Activated CD8-positive, alpha-beta T cell treated with anti-CD3 and anti-CD28 coated beads for 36 hours (primary cell): ENCODE results near the gene PRRC1. TPM values are rescaled to one million over a fixed set of nuclear protein-coding genes. Genes with fewer than 3 reads are reported as not detected.

Source experiments
- ATAC-seq: fragments of 200-7000 bp; cut with Tn5 transposase; one replicate; pipeline ENCODE4 v1.10.0; 2021; ENCODE audit warnings: mild to moderate bottlenecking, moderate library complexity
- CTCF ChIA-PET: fragments of 350-600 bp; sonication (Branson Sonifier 250); formaldehyde crosslinking; loops from one replicate; lab custom pipeline; 2021; ENCODE audit warnings: antibody characterized with exemption; lab: Charles Lee
- POLR2A ChIA-PET: fragments of 350-600 bp; sonication (Branson Sonifier 250); formaldehyde crosslinking; loops from one replicate; lab custom pipeline; 2021; ENCODE audit warnings: antibody characterized with exemption; lab: Charles Lee
- DNase-seq: peaks from one replicate; pipeline ENCODE4 v3.0.0-alpha.2; 2020
- H3K27ac Mint-ChIP-seq: one replicate; pipeline ENCODE4 v1.8.0; 2021; ENCODE audit warnings: mild to moderate bottlenecking, mixed read lengths
- H3K27me3 Mint-ChIP-seq: one replicate; pipeline ENCODE4 v1.8.0; 2021; ENCODE audit warnings: mixed read lengths
- H3K36me3 Mint-ChIP-seq: one replicate; pipeline ENCODE4 v1.8.0; 2021; ENCODE audit warnings: low read depth, mixed read lengths
- H3K4me1 Mint-ChIP-seq: one replicate; pipeline ENCODE4 v1.8.0; 2021; ENCODE audit warnings: low read depth, mixed read lengths
- H3K4me3 Mint-ChIP-seq: one replicate; pipeline ENCODE4 v1.8.0; 2021; ENCODE audit warnings: mild to moderate bottlenecking, moderate library complexity, mixed read lengths
- H3K9me3 Mint-ChIP-seq: one replicate; pipeline ENCODE4 v1.8.0; 2021; ENCODE audit warnings: mixed read lengths
- CTCF ChIP-seq: fragments of 200-600 bp; IDR thresholded peaks from one replicate; pipeline ENCODE4 v1.8.0; 2022; ENCODE audit warnings: antibody characterized with exemption, mild to moderate bottlenecking
- intact Hi-C: fragments of 100-400 bp; cut with micrococcal nuclease; formaldehyde crosslinking; loops from one replicate; pipeline ENCODE4 v1.10.0; 2022
- total RNA-seq, 2 experiments: library from RNA; stranded (reverse); gene quantifications; one replicate each; pipeline ENCODE4 v1.2.3, GENCODE V29; 2021

PRRC1 gene
- total RNA-seq, 2 experiments from 2014 or later: 38.0 to 38.1 TPM

GRCh38 chr5:127574852-127575679, 57.6 kb downstream of the PRRC1 start:
- Mint-ChIP-seq H3K4me1 (peaks cover 4% of the 10 kb centered on the region), H3K27me3 (peaks cover 13% of the 10 kb centered on the region), H3K36me3 (peaks cover 5% of the 10 kb centered on the region), H3K4me3 (no peak overlapping the region), H3K27ac (no peak overlapping the region), H3K9me3 (peaks cover 16% of the 10 kb centered on the region)
- ChIA-PET POLR2A (interaction anchor here (0.6 kb wide), 1 partner anchor 857 kb away, joined by 5 read pairs; no protein-coding TSS in a partner anchor), CTCF (interaction anchor here (1.3 to 1.6 kb wide), 2 partner anchors 11 to 627 kb away, joined by 3 read pairs; no protein-coding TSS in a partner anchor)
- no peak for TF ChIP-seq CTCF
- DNase-seq (no peak), ATAC-seq (no peak)
- intact Hi-C loops: no loop called here

- intact Hi-C loops: no loop called here
- ATAC-seq (no peak), DNase-seq (no peak)
- no peak for TF ChIP-seq CTCF
- peaks cover 4% of the 10 kb centered on the region for H3K4me1 Mint-ChIP-seq
- peaks cover 5% of the 10 kb centered on the region for H3K36me3 Mint-ChIP-seq
- CTCF ChIA-PET: interaction anchor here (0.9 kb wide), 1 partner anchor 13 kb away, joined by 3 read pairs; no protein-coding TSS in a partner anchor
- POLR2A ChIA-PET: no interaction called here
- H3K9me3 Mint-ChIP-seq: peaks cover 16% of the 10 kb centered on the region
- H3K27me3 Mint-ChIP-seq: peaks cover 11% of the 10 kb centered on the region
- H3K27ac Mint-ChIP-seq: no peak overlapping the region
- no peak overlapping the region for H3K4me3 Mint-ChIP-seq
Measured at GRCh38 chr5:127577458-127577857, 60.0 kb downstream of the PRRC1 start.

- DNase-seq (no peak), ATAC-seq (no peak)
- CTCF ChIA-PET: no interaction called here
- Mint-ChIP-seq H3K36me3 (no peaks in the 10 kb centered on the region), H3K27ac (no peak overlapping the region), H3K9me3 (peaks cover 2% of the 10 kb centered on the region), H3K4me3 (no peak overlapping the region), H3K4me1 (peaks cover 6% of the 10 kb centered on the region), H3K27me3 (peaks cover 5% of the 10 kb centered on the region)
- intact Hi-C loops: no loop called here
- no peak for TF ChIP-seq CTCF
- POLR2A ChIA-PET: no interaction called here
Measured at GRCh38 chr5:127580731-127581130, 63.3 kb downstream of the PRRC1 start.

GRCh38 chr5:127581450-127581849, 64.0 kb downstream of the PRRC1 start:
- no peaks in the 10 kb centered on the region for H3K9me3 Mint-ChIP-seq
- H3K27ac Mint-ChIP-seq: no peak overlapping the region
- no peak overlapping the region for H3K4me3 Mint-ChIP-seq
- ATAC-seq (no peak), DNase-seq (no peak)
- ChIA-PET CTCF (no interaction called here), POLR2A (no interaction called here)
- peaks cover 4% of the 10 kb centered on the region for H3K27me3 Mint-ChIP-seq
- intact Hi-C loops: no loop called here
- TF ChIP-seq CTCF: no peak
- peaks cover 6% of the 10 kb centered on the region for H3K4me1 Mint-ChIP-seq
- no peaks in the 10 kb centered on the region for H3K36me3 Mint-ChIP-seq

- H3K4me3 Mint-ChIP-seq: no peak overlapping the region
- peaks cover 2% of the 10 kb centered on the region for H3K4me1 Mint-ChIP-seq
- POLR2A ChIA-PET: no interaction called here
- H3K27ac Mint-ChIP-seq: no peak overlapping the region
- H3K27me3 Mint-ChIP-seq: peaks cover 7% of the 10 kb centered on the region
- no peak for ATAC-seq
- no peak for DNase-seq
- CTCF ChIA-PET: no interaction called here
- H3K36me3 Mint-ChIP-seq: no peaks in the 10 kb centered on the region
- intact Hi-C loops: no loop called here
- TF ChIP-seq CTCF: no peak
- no peaks in the 10 kb centered on the region for H3K9me3 Mint-ChIP-seq
Measured at GRCh38 chr5:127582773-127583370, 65.4 kb downstream of the PRRC1 start.
